Osteoblast (primary cell): ENCODE results near the gene AVPR1B. TPM values are rescaled to one million over a fixed set of nuclear protein-coding genes. Genes with fewer than 3 reads are reported as not detected.

Experiments
- DNase-seq: peaks from one replicate; pipeline ENCODE4 v3.0.0; 2011; ENCODE audit warnings: low spot score, mixed read lengths; ENCODE audit not compliant: insufficient read length; ENCODE audit errors: missing footprints
- H2AFZ ChIP-seq: 2 replicates; pipeline ENCODE4 v1.6.0; 2011; ENCODE audit warnings: mild to moderate bottlenecking, low read length
- H3K27ac ChIP-seq: 2 replicates; pipeline ENCODE4 v1.5.1; 2011; ENCODE audit warnings: mild to moderate bottlenecking, low read depth, low read length, moderate library complexity
- H3K27me3 ChIP-seq: 2 replicates; pipeline ENCODE4 v1.6.0; 2012; ENCODE audit warnings: mild to moderate bottlenecking, control low read depth, inconsistent platforms, low read length, moderate library complexity; ENCODE audit not compliant: insufficient read depth
- H3K36me3 ChIP-seq: 2 replicates; pipeline ENCODE4 v1.5.1; 2011; ENCODE audit warnings: mild to moderate bottlenecking, low read length, control low read depth, moderate library complexity; ENCODE audit not compliant: insufficient read depth
- H3K4me1 ChIP-seq: 2 replicates; pipeline ENCODE4 v1.5.1; 2011; ENCODE audit warnings: mild to moderate bottlenecking, low read length, control low read depth, moderate library complexity; ENCODE audit not compliant: insufficient read depth
- H3K4me2 ChIP-seq: 2 replicates; pipeline ENCODE4 v1.6.0; 2011; ENCODE audit warnings: mild to moderate bottlenecking, low read length; ENCODE audit not compliant: insufficient read depth
- H3K4me3 ChIP-seq: fragments of 200-600 bp; sonication (generic); 3 replicates; pipeline ENCODE4 v1.5.1; 2012; ENCODE audit warnings: mild to moderate bottlenecking, low read length, inconsistent platforms; ENCODE audit not compliant: insufficient read depth
- H3K79me2 ChIP-seq: 2 replicates; pipeline ENCODE4 v1.6.0; 2012; ENCODE audit warnings: mild to moderate bottlenecking, low read length, control low read depth, inconsistent platforms; ENCODE audit not compliant: insufficient read depth
- H3K9me3 ChIP-seq: 2 replicates; pipeline ENCODE4 v1.5.1; 2011; ENCODE audit warnings: low read depth, low read length, control low read depth
- H4K20me1 ChIP-seq: 2 replicates; pipeline ENCODE4 v1.6.0; 2012; ENCODE audit warnings: mild to moderate bottlenecking, low read length, control low read depth; ENCODE audit not compliant: insufficient read depth
- CTCF ChIP-seq: IDR thresholded peaks from 2 replicates; pipeline ENCODE4 v1.5.1; 2011; ENCODE audit warnings: mild to moderate bottlenecking, low read depth, low read length, moderate library complexity; ENCODE audit errors: extremely low read depth
- total RNA-seq: library from RNA; depleted of rRNA; stranded (reverse); fragments of >200 nt; gene quantifications from 2 replicates; pipeline ENCODE4 v1.2.3, GENCODE V29; 2012

AVPR1B gene
- total RNA-seq, 1 donor: not detected

- Histone ChIP-seq H3K27me3 (peaks cover 27% of the 10 kb centered on the region), H3K4me1 (no peaks in the 10 kb centered on the region), H2AFZ (no peak overlapping the region), H3K4me3 (no peak overlapping the region), H3K79me2 (no peaks in the 10 kb centered on the region), H3K27ac (no peak overlapping the region), H3K4me2 (no peak overlapping the region), H4K20me1 (no peaks in the 10 kb centered on the region), H3K9me3 (no peaks in the 10 kb centered on the region), H3K36me3 (no peaks in the 10 kb centered on the region)
- no peak for TF ChIP-seq CTCF
- no peak for DNase-seq
Measured at GRCh38 chr1:206125346-206125745, 8.2 kb upstream of the AVPR1B start.

- no peak overlapping the region for H2AFZ ChIP-seq
- H3K4me2 ChIP-seq: no peak overlapping the region
- DNase-seq: no peak
- H3K27ac ChIP-seq: no peak overlapping the region
- H3K9me3 ChIP-seq: no peaks in the 10 kb centered on the region
- H4K20me1 ChIP-seq: no peaks in the 10 kb centered on the region
- no peaks in the 10 kb centered on the region for H3K4me1 ChIP-seq
- peaks cover 22% of the 10 kb centered on the region for H3K27me3 ChIP-seq
- no peak overlapping the region for H3K4me3 ChIP-seq
- no peaks in the 10 kb centered on the region for H3K36me3 ChIP-seq
- TF ChIP-seq CTCF: no peak
- H3K79me2 ChIP-seq: no peaks in the 10 kb centered on the region
Measured at GRCh38 chr1:206122686-206123085, 5.5 kb upstream of the AVPR1B start.

GRCh38 chr1:206121269-206121668, 4.1 kb upstream of the AVPR1B start:
- no peak overlapping the region for H2AFZ ChIP-seq
- no peaks in the 10 kb centered on the region for H3K9me3 ChIP-seq
- no peak for DNase-seq
- no peaks in the 10 kb centered on the region for H3K79me2 ChIP-seq
- peaks cover 3% of the 10 kb centered on the region for H3K4me1 ChIP-seq
- no peak overlapping the region for H3K4me2 ChIP-seq
- no peak overlapping the region for H3K27ac ChIP-seq
- H3K36me3 ChIP-seq: no peaks in the 10 kb centered on the region
- H3K4me3 ChIP-seq: no peak overlapping the region
- peaks cover 22% of the 10 kb centered on the region for H3K27me3 ChIP-seq
- no peak for TF ChIP-seq CTCF
- H4K20me1 ChIP-seq: no peaks in the 10 kb centered on the region

- Histone ChIP-seq H3K4me1 (peaks cover 3% of the 10 kb centered on the region), H3K27me3 (peaks cover 24% of the 10 kb centered on the region), H3K79me2 (no peaks in the 10 kb centered on the region), H3K4me3 (no peak overlapping the region), H3K9me3 (no peaks in the 10 kb centered on the region), H3K27ac (no peak overlapping the region), H3K4me2 (no peak overlapping the region), H3K36me3 (no peaks in the 10 kb centered on the region), H4K20me1 (no peaks in the 10 kb centered on the region), H2AFZ (no peak overlapping the region)
- no peak for TF ChIP-seq CTCF
- DNase-seq: no peak
Measured at GRCh38 chr1:206120406-206120805, 3.2 kb upstream of the AVPR1B start.
